ENCODE results near the gene KLHL29.

KLHL29 gene

GRCh38 chr2:23518481-23519333 is 133.7 kb downstream of the KLHL29 start:
- H3K27me3 Mint-ChIP-seq: peaks cover 8 to 11% of the 10 kb centered on the region in 2 donors
- no peaks in the 10 kb centered on the region for H3K4me1 Mint-ChIP-seq
- no peak overlapping the region for H3K27ac Mint-ChIP-seq
- DNase-seq: no peak
- no peaks in the 10 kb centered on the region for H3K36me3 Mint-ChIP-seq
- no peak overlapping the region for H3K4me3 Mint-ChIP-seq
- H3K9me3 Mint-ChIP-seq: no peaks in the 10 kb centered on the region
- no peak for ATAC-seq (replicated peaks)

GRCh38 chr2:23519334-23519651 is 134.3 kb downstream of the KLHL29 start:
- Mint-ChIP-seq H3K4me1 (no peaks in the 10 kb centered on the region), H3K27me3 (peaks cover 8 to 11% of the 10 kb centered on the region in 2 donors), H3K27ac (no peak overlapping the region), H3K4me3 (no peak overlapping the region), H3K36me3 (no peaks in the 10 kb centered on the region), H3K9me3 (no peaks in the 10 kb centered on the region)
- no peak for ATAC-seq (replicated peaks)
- no peak for DNase-seq

DNA sequence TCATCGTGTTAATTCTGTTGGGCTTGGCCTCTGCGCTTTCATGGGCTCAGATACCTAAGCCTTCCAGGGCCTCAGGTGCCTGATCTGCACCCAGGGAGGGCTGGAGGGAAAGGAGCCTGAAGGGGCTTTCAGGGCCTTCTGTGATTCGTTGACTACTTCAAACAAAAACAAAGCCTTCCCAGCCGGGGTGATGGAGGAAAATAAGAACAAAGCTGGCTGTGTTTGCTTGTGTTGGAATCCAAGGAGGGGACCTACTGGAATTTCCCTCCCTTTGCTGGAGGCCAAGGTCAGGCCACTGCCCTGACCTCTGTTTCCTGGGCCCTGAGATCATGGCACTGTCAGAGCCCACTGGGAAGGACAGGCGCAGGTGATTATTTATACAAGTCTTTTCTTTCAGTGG is 135.3 kb downstream of the KLHL29 start:
- no peaks in the 10 kb centered on the region for H3K4me1 Mint-ChIP-seq
- DNase-seq: no peak
- H3K9me3 Mint-ChIP-seq: no peaks in the 10 kb centered on the region
- H3K4me3 Mint-ChIP-seq: no peak overlapping the region
- no peaks in the 10 kb centered on the region for H3K36me3 Mint-ChIP-seq
- no peak overlapping the region for H3K27ac Mint-ChIP-seq
- ATAC-seq (replicated peaks): no peak
- peaks cover 3 to 7% of the 10 kb centered on the region in 2 donors for H3K27me3 Mint-ChIP-seq

- Mint-ChIP-seq H3K4me1 (peaks cover 0 to under 1% of the 10 kb centered on the region in 2 donors), H3K27me3 (peaks cover 4 to 5% of the 10 kb centered on the region in 2 donors), H3K9me3 (no peaks in the 10 kb centered on the region), H3K36me3 (no peaks in the 10 kb centered on the region), H3K27ac (no peak overlapping the region), H3K4me3 (no peak overlapping the region)
- DNase-seq: no peak
- no peak for ATAC-seq (replicated peaks)
Measured at GRCh38 chr2:23521060-23521459, 136.1 kb downstream of the KLHL29 start.

DNA sequence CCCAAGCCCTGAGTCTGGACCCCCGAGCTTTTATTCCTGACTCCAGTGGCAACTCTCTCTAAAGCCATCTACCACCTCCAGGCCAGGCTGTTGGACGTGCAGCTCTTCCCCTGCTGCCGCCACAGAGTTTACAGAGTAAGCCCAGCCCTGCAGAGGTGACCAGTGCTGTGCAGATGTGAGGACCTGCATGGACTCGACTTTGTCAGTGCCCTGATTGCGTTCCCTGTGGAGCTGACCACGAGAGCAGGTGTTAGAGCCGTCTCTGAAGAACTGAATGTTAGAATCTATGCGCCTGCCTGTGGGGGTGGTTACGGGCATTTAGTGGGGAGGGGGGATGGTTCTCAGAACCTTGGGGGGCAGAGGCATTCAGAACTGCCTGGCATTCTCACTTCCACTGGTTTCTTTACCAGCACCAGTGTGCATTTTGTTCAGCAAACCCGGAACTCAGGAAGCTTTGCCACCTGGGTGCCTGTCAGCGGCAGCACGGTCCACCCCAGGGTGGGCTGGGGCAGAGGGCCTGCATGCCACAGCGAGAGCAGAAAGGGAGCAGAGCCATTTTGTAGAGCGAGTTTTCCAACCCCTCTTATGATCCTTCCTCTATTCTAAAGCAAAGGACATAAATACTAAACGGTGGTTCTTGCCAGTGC is 137.9 kb downstream of the KLHL29 start:
- Mint-ChIP-seq H3K4me3 (no peak overlapping the region), H3K4me1 (peaks cover 0 to 3% of the 10 kb centered on the region in 2 donors), H3K27ac (no peak overlapping the region), H3K36me3 (no peaks in the 10 kb centered on the region), H3K27me3 (peaks cover 0 to 7% of the 10 kb centered on the region in 2 donors), H3K9me3 (no peaks in the 10 kb centered on the region)
- no peak for ATAC-seq (replicated peaks)
- no peak for DNase-seq

- DNase-seq (no peak), ATAC-seq (replicated peaks) (no peak)
- Mint-ChIP-seq H3K27ac (no peak overlapping the region), H3K36me3 (no peaks in the 10 kb centered on the region), H3K4me3 (no peak overlapping the region), H3K9me3 (no peaks in the 10 kb centered on the region), H3K4me1 (peaks cover 0 to 3% of the 10 kb centered on the region in 2 donors), H3K27me3 (peaks cover 0 to 7% of the 10 kb centered on the region in 2 donors)
Measured at GRCh38 chr2:23523373-23524260, 138.6 kb downstream of the KLHL29 start.

GRCh38 chr2:23524261-23524706 is 139.3 kb downstream of the KLHL29 start:
- H3K36me3 Mint-ChIP-seq: no peaks in the 10 kb centered on the region
- ATAC-seq (replicated peaks): no peak
- DNase-seq: no peak
- no peaks in the 10 kb centered on the region for H3K9me3 Mint-ChIP-seq
- no peak overlapping the region for H3K27ac Mint-ChIP-seq
- H3K4me3 Mint-ChIP-seq: no peak overlapping the region
- H3K27me3 Mint-ChIP-seq: peaks cover 0 to 7% of the 10 kb centered on the region in 2 donors
- peaks cover 0 to 3% of the 10 kb centered on the region in 2 donors for H3K4me1 Mint-ChIP-seq

- DNase-seq (no peak), ATAC-seq (replicated peaks) (no peak)
- Mint-ChIP-seq H3K4me3 (no peak overlapping the region), H3K4me1 (peaks cover 0 to 3% of the 10 kb centered on the region in 2 donors), H3K36me3 (no peaks in the 10 kb centered on the region), H3K27ac (no peak overlapping the region), H3K9me3 (no peaks in the 10 kb centered on the region), H3K27me3 (peaks cover 0 to 7% of the 10 kb centered on the region in 2 donors)
Measured at GRCh38 chr2:23525137-23525765, 140.3 kb downstream of the KLHL29 start.

DNA sequence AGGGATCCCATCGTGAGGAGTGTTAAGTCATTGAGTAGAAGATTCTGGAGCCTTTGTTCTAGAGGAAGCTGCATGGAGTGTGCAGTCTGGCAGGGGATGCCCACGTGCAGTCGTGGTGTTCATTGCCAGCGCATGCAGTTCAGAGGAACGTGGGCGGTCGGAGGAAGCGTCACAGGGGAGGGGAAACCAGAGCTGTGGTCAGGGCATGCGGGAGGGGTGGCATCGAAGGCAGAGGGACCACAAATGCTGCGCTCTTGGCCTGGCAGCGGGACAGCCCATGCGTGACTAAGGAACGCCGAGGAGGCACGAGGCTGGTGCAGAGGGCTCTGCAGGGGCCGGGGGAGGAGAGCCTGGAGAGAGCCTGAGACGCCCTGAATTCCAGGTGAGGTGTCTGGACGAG is 141.1 kb downstream of the KLHL29 start:
- no peaks in the 10 kb centered on the region for H3K36me3 Mint-ChIP-seq
- DNase-seq (no peak), ATAC-seq (replicated peaks) (no peak)
- H3K27me3 Mint-ChIP-seq: peaks cover 0 to 7% of the 10 kb centered on the region in 2 donors
- H3K27ac Mint-ChIP-seq: no peak overlapping the region
- no peaks in the 10 kb centered on the region for H3K9me3 Mint-ChIP-seq
- H3K4me1 Mint-ChIP-seq: peaks cover 0 to 3% of the 10 kb centered on the region in 2 donors
- H3K4me3 Mint-ChIP-seq: no peak overlapping the region

GRCh38 chr2:23526835-23527790 is 142.1 kb downstream of the KLHL29 start:
- H3K27ac Mint-ChIP-seq: no peak overlapping the region

DNA sequence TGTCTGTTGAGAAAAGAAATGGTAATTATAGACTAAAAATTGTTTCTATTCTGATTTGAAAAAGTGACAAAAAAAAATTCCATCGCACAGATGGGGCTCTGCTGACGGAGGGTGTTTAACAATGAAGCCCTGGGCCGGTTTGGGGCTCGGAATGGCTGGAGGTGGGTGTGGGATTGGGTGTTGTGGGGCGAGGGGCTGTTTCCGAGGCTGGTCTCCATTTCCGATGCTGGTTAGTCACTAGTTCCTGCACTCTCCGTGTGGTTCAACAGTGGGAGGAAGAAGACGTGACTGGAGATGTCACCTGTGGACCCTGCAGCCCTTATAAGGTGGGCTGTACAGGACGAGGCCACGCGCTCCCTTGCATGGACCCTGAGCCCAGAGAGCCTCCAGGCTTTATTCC is 143.2 kb downstream of the KLHL29 start:
- Mint-ChIP-seq H3K4me1 (peaks cover 6 to 11% of the 10 kb centered on the region in 2 donors), H3K27ac (no peak overlapping the region), H3K36me3 (no peaks in the 10 kb centered on the region), H3K9me3 (no peaks in the 10 kb centered on the region), H3K4me3 (no peak overlapping the region), H3K27me3 (peaks cover 0 to 7% of the 10 kb centered on the region in 2 donors)
- DNase-seq (no peak), ATAC-seq (replicated peaks) (no peak)

More at GRCh38 chr2:23526835-23527790, 142.1 kb downstream of the KLHL29 start:
- DNase-seq (no peak), ATAC-seq (replicated peaks) (no peak)
- Mint-ChIP-seq H3K36me3 (no peaks in the 10 kb centered on the region), H3K27me3 (peaks cover 0 to 7% of the 10 kb centered on the region in 2 donors), H3K4me1 (peaks cover under 1 to 3% of the 10 kb centered on the region in 2 donors), H3K4me3 (no peak overlapping the region), H3K9me3 (no peaks in the 10 kb centered on the region)

DNA sequence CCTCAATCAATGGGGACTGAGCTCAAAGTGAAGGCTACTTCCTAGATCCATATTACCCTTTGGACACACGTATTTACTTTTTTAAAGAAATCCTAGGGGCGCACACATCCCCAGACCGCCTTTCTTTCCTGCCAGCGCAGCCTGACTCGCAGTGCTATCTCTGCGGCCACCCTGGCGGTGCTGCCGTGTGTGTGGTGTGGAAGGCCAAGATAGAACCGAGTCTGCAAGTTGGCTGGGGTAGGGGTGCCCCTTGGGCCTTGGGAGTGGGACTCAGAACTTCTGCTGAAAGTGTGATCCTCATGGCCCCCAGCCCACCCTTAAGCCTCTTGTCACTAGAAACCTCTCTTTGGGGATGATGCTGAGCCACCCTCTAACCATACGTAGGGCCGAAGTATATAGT is 143.7 kb downstream of the KLHL29 start:
- no peak for ATAC-seq (replicated peaks)

GRCh38 chr2:23529659-23530058 is 144.7 kb downstream of the KLHL29 start:
- no peak for DNase-seq
- H3K36me3 Mint-ChIP-seq: no peaks in the 10 kb centered on the region
- ATAC-seq (replicated peaks): no peak
- no peak overlapping the region for H3K27ac Mint-ChIP-seq
- H3K9me3 Mint-ChIP-seq: no peaks in the 10 kb centered on the region
- H3K4me1 Mint-ChIP-seq: peaks cover 6 to 14% of the 10 kb centered on the region in 2 donors
- H3K4me3 Mint-ChIP-seq: no peak overlapping the region
- peaks cover 0 to 7% of the 10 kb centered on the region in 2 donors for H3K27me3 Mint-ChIP-seq

More for the DNA sequence above, 143.7 kb downstream of the KLHL29 start:
- H3K27ac Mint-ChIP-seq: no peak overlapping the region
- H3K27me3 Mint-ChIP-seq: peaks cover 0 to 7% of the 10 kb centered on the region in 2 donors
- DNase-seq: no peak
- H3K4me1 Mint-ChIP-seq: peaks cover 6 to 14% of the 10 kb centered on the region in 2 donors
- no peaks in the 10 kb centered on the region for H3K9me3 Mint-ChIP-seq
- H3K36me3 Mint-ChIP-seq: no peaks in the 10 kb centered on the region
- H3K4me3 Mint-ChIP-seq: no peak overlapping the region

Data from stimulated activated naive B cell treated with anti-CD40 and anti-IgM and Interleukin-4, amounts not matched to agents 10 μg/mL and 1 μg/mL and 100 μg/mL, for 72 hours (primary cell).